EH (cell line): ENCODE data around the gene LIPM.
"Not testable (repeated sequence)": the region's sequence is repeated elsewhere in the genome, so short reads cannot be mapped to it uniquely, and the experiment has no call there.

Experiments
- DNase-seq: peaks from one replicate; pipeline ENCODE4 v3.0.0-alpha.2; 2015; ENCODE audit warnings: low read depth

Gene LIPM

DNA sequence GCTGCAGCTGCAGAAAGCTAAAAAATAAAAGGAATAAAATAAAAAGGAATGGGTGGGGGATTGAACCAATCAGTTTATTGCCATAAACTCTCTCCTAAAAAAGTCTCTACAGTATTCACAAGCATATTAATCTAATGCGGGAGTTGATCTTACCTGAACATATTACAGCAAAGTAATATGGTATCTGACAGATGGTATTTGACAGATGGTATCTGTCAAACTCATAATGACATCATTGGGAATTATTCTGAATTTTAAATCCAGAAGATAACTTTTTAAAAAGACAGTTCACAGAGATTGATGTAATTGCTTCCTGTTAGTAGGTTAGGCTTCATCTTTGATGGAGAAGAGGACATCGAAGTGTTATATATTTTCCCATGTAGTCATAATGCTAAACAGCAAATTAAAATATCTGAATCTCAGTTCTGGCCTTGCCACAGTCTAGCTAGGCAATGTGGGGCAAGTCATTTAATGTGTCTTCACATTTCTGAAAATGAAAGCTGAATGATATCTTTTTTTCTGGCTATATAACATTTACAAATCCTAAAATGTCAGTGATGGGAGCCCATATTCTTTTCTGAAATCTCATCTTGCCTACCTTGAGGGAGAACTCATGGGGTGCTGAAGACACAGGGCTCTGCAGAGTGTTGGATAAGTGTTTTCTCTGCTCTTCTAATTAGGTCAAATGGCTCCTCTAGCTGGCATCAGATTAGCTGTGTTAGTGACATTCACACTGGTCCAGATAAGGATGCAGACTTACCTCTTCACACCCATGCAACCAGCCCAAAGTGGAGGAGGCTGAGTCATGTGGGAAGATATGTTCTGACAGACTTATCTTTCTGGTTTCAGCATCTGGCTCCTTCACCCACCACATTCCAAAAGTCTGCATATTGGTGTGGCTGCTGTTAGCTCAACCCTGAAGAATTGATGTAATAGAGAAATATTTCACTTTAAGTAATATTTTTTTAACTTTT is 2.1 kb upstream of the LIPM start:
- peak; percentile 70 for DNase-seq

- no peak for DNase-seq
Measured at GRCh38 chr10:88803641-88804040, 1.1 kb downstream of the LIPM start.

DNA sequence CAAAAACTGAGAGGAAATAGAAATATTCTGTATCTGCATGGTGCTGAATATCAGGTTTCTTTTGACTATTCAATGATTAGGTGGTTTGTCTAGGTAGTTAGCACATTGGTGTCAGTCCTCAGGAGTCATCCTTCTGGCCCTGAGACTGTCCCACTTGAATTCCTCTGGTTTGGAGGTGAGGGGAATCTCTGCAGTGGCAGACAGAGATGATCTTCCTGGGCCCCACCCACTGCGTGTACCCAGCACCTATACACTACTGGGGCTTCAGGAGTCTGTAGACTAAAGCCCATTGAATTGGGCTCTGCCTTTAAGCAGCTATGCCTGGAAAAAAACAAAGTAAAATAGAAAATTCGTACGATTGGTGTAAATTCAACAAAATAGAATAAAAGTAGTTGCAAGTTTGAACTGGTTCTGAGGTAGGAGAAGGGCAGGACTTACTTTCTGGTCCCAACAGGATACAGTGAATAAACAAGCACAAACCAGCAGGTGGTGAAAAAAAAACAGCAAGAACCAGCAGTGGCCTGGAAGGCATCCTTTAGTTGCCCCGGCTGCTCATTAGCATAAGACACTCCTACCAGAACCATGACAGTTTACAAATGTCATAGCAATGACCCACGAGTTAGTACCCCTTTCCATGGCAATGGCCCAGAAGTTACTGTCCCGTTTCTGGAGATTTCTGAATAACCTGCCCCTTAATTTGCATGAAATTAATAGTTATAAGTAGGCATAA is 1.7 kb downstream of the LIPM start:
- DNase-seq = no peak

- DNase-seq = peak; percentile 26
Measured at GRCh38 chr10:88805361-88805760, 2.8 kb downstream of the LIPM start.

DNA sequence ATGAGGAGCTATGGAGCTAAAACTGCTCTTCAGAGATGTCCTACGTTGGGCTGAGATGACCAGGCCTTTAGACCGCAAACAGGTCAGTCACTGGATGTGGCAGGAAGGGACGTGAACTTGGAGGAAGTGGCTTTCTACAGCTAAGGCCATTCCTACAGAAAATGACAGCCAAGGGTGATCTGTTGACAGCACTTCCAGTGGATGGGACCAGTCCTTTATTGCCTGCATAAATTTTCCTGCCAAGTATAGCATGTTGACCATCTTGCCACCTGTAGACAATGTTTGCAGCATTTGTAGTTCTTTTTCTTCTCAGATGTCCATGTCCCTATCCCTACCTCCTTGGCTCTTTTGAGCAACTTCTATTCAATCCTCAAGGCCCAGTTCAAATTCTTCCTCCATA is 3.4 kb downstream of the LIPM start:
- DNase-seq = no peak

GRCh38 chr10:88809621-88810020 is 7.1 kb downstream of the LIPM start:
- no peak for DNase-seq

GRCh38 chr10:88810196-88810961 is 7.8 kb downstream of the LIPM start:
- DNase-seq = peak; percentile 65

DNA sequence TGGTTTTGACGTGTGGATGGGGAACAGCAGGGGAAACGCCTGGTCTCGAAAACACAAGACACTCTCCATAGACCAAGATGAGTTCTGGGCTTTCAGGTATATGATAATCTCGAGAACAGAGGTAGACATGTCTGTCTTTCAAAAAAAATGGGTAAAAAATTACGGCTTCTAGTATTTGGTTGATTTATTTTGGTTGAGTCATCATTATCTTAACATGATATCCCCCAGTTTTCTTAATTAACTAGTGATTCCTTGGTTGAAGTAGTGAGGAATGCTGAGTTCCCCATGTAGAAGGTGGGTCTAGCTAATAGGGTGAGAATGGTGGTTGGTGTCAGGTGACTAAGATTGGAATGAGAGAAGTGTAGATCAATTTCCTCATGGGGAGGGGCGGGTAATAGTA is 10.7 kb downstream of the LIPM start:
- DNase-seq = no peak

- DNase-seq = peak; percentile 34
Measured at GRCh38 chr10:88819290-88819689, 16.8 kb downstream of the LIPM start.

DNA sequence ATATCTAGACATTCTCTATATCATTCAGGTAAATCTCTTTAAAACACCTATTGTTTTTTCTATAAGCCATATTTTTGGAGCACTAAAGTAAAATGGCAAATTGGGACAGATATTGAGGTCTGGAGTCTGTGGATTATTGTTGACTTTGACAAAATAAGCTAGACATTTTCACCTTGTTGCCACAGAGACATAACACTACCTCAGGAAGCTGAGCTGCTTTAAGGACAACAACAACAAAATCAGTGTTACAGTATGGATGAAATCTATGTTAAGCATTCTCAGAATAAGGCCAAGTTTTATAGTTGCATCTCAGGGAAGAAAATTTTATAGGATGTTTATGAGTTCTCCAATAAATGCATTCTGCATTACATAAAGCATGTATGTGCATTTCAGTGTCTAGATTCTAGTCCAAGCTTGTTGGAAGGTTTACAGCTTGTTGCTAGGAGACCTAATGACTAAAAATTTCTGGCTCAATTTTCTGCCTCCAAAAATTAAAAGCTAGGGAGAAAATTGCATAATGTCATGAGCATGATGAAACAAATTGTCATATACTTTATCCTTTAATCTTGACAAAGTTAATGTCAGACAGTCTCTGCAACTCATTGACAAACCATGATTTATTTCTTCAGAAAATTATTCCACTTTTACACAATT is 18.3 kb downstream of the LIPM start:
- DNase-seq = peak; percentile 78

GRCh38 chr10:88826388-88826787 is 23.9 kb downstream of the LIPM start:
- no peak for DNase-seq

- DNase-seq = no peak
Measured at GRCh38 chr10:88827671-88828070, 25.1 kb downstream of the LIPM start.

- DNase-seq = no peak
Measured at GRCh38 chr10:88828310-88828709, 25.8 kb downstream of the LIPM start.

GRCh38 chr10:88830643-88831268 is 28.2 kb downstream of the LIPM start:
- DNase-seq = no peak

DNA sequence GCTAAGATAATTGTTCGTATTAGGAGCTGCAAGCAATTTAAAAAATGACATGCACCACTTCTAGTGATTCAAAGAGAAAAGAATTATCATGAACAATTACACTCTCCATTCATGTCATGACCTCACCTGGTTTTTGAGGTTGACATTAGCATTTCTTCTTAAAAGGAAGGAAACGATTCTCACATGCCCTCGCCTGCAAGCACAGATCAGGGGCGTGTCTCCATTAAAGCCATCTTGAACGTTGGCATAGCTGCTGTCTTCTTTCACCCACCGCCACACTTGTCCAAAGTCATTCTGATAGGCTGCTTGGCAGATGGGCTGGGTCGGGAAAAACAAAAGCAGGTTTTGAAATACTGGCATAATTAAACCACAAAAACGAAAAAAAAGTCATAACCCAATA is 29.2 kb downstream of the LIPM start:
- no peak for DNase-seq

- DNase-seq = no peak
Measured at GRCh38 chr10:88832376-88832775, 29.8 kb downstream of the LIPM start.

GRCh38 chr10:88833156-88833555 is 30.6 kb downstream of the LIPM start:
- no peak for DNase-seq

DNA sequence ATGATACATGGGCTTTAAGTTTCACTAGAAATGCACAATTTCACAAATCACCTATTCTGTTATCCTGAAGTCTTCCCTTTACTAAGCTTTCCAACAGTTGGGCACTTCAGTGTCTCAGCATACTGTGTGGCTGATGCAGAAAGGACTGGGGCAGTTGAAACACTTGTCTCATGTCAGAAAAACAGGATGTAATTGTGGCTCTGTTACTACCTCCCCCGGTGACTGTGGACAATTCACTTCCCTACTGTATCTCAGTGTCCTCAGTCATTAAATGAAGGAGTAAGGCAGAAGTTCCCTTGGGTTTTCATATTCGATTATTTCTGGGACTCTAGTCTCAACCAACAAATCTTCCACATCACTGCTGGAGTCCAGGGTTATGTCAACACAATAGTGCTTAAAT is 31.2 kb downstream of the LIPM start:
- DNase-seq = no peak

GRCh38 chr10:88835096-88835909 is 32.8 kb downstream of the LIPM start:
- DNase-seq = peak; percentile 88

DNA sequence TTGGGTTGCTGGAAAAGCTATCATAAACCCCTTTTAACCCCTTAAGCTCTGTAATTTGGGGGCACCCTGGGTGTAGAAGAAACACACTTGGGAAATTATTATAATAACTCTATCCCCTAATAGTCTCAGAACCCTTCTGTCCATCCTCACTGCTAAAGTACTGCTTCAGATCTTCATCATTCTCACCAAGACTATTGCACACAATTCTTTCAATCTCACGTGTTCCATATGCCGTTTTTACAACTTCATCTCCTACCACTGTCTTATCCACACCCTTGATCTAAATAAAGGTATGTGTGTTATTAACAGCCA is 33.3 kb downstream of the LIPM start:
- DNase-seq = no peak

- not testable (repeated sequence) for DNase-seq
Measured at GRCh38 chr10:88837632-88838031, 35.1 kb downstream of the LIPM start.
